HepG2 (cell line): ENCODE measurements around the gene ZNF22. TPM values are rescaled to one million over a fixed set of nuclear protein-coding genes. Genes with fewer than 3 reads are reported as not detected.

Experiments used
- AGO2 ChIP-seq: fragments of 200-400 bp; formaldehyde crosslinking; optimal IDR thresholded peaks from 2 replicates; pipeline ENCODE3; 2017; ENCODE audit warnings: mild to moderate bottlenecking, low read depth, low read length, moderate library complexity
- CREM ChIP-seq, 2 experiments: sonication (generic) in 1 of 2; formaldehyde crosslinking in 1 of 2; IDR thresholded peaks; 2 replicates each; pipeline versions ENCODE4 v1.4.0 to v1.6.1; 2016 to 2020; ENCODE audit warnings: antibody characterized with exemption in 1 of 2, mild to moderate bottlenecking in 1 of 2, missing genetic modification reagents in 1 of 2
- HNRNPL ChIP-seq: fragments of 200-400 bp; formaldehyde crosslinking; IDR thresholded peaks from 2 replicates; pipeline ENCODE4 v1.6.1; 2017; ENCODE audit warnings: mild to moderate bottlenecking, low read depth, low read length
- MEF2D ChIP-seq: sonication (generic); formaldehyde crosslinking; IDR thresholded peaks from 2 replicates; pipeline ENCODE4 v1.5.1; 2020; ENCODE audit warnings: mild to moderate bottlenecking, missing genetic modification reagents
- MTA1 ChIP-seq: sonication (generic); formaldehyde crosslinking; IDR thresholded peaks from 2 replicates; pipeline ENCODE4 v1.4.0; 2020; ENCODE audit warnings: missing genetic modification reagents, mild to moderate bottlenecking, borderline replicate concordance
- NAIF1 ChIP-seq: sonication (generic); formaldehyde crosslinking; IDR thresholded peaks from 2 replicates; pipeline ENCODE4 v1.5.0; 2020; ENCODE audit warnings: mild to moderate bottlenecking, missing genetic modification reagents, borderline replicate concordance
- RXRB ChIP-seq: IDR thresholded peaks from 2 replicates; pipeline ENCODE4 v1.6.1; 2016; ENCODE audit warnings: borderline replicate concordance, missing genetic modification reagents, missing compliant biosample characterization
- SIX1 ChIP-seq: sonication (generic); formaldehyde crosslinking; IDR thresholded peaks from 2 replicates; pipeline ENCODE4 v1.4.0; 2020; ENCODE audit warnings: missing genetic modification reagents, borderline replicate concordance
- SP5 ChIP-seq: IDR thresholded peaks from 2 replicates; pipeline ENCODE4 v1.6.1; 2016; ENCODE audit warnings: low read depth, borderline replicate concordance
- SRF ChIP-seq: IDR thresholded peaks from 2 replicates; pipeline ENCODE4 v1.6.1; 2011; ENCODE audit warnings: mild to moderate bottlenecking, low read depth, low read length, moderate library complexity
- TERF1 ChIP-seq: sonication (generic); formaldehyde crosslinking; IDR thresholded peaks from 2 replicates; pipeline ENCODE4 v1.8.0; 2022; ENCODE audit warnings: mild to moderate bottlenecking, missing genetic modification reagents, moderate library complexity
- ZBTB34 ChIP-seq: sonication (generic); formaldehyde crosslinking; IDR thresholded peaks from 2 replicates; pipeline ENCODE4 v1.8.0; 2022; ENCODE audit warnings: mild to moderate bottlenecking, missing genetic modification reagents
- ZNF30 ChIP-seq: sonication (generic); formaldehyde crosslinking; IDR thresholded peaks from 2 replicates; pipeline ENCODE4 v1.5.0; 2020; ENCODE audit warnings: mild to moderate bottlenecking, missing genetic modification reagents
- ZNF318 ChIP-seq: sonication (generic); formaldehyde crosslinking; IDR thresholded peaks from 2 replicates; pipeline ENCODE4 v1.4.0; 2020; ENCODE audit warnings: mild to moderate bottlenecking, missing genetic modification reagents
- ZNF547 ChIP-seq: sonication (generic); formaldehyde crosslinking; IDR thresholded peaks from 2 replicates; pipeline ENCODE4 v1.5.1; 2020; ENCODE audit warnings: mild to moderate bottlenecking, missing genetic modification reagents
- ZNF563 ChIP-seq: sonication (generic); formaldehyde crosslinking; IDR thresholded peaks from 2 replicates; pipeline ENCODE4 v1.8.0; 2022; ENCODE audit warnings: mild to moderate bottlenecking, moderate library complexity, missing genetic modification reagents
- ZNF672 ChIP-seq: sonication (generic); formaldehyde crosslinking; IDR thresholded peaks from 2 replicates; pipeline ENCODE4 v1.8.1; 2022; ENCODE audit warnings: missing genetic modification reagents
- ZNF746 ChIP-seq: sonication (generic); formaldehyde crosslinking; IDR thresholded peaks from 2 replicates; pipeline ENCODE4 v1.8.0; 2022; ENCODE audit warnings: mild to moderate bottlenecking, missing genetic modification reagents
- polyA plus RNA-seq, 8 experiments: library from polyadenylated mRNA; depleted of rRNA in 3 of 8; stranded (reverse) in 7 of 8; unstranded in 1 of 8; fragments of >200 nt; fragmentation: Illumina TruSeq in 4 of 8; extraction: Trizol in 4 of 8; gene quantifications; 2 replicates each; pipeline versions ENCODE4 v1.2.1 to v1.2.3, GENCODE V29; 2011 to 2016; ENCODE audit warnings: low read depth in 4 of 8, missing spikeins in 1 of 8, mixed read lengths in 1 of 8; ENCODE audit not compliant: insufficient read depth in 1 of 8
- total RNA-seq, 5 experiments: library from RNA; depleted of rRNA; stranded (reverse); fragments of >200 nt; fragmentation: Illumina TruSeq; extraction: Trizol; gene quantifications; 2 replicates each; pipeline ENCODE4 v1.2.3, GENCODE V29; 2016; ENCODE audit warnings: low read depth in 1 of 5

ZNF22 gene
- total and polyA plus RNA-seq, 2 of the 13 experiments (the other 11 are each of a cell fraction or from before 2014, with no cell fraction given), result 0.40 to 1.3 TPM

GRCh38 chr10:44974628-44975430, 25.9 kb upstream of the ZNF22 start (continued):
- TF ChIP-seq ZNF318 (CRISPR knock-in tag), result no peak
- TF ChIP-seq SRF, result no peak
- peak; percentile 36; the same call in 1 of the 2 replicates for TF ChIP-seq MTA1 (CRISPR knock-in tag)
- TF ChIP-seq NAIF1 (CRISPR knock-in tag), result no peak
- 0 out of 2 replicates have a peak, but pooled peaks have one; percentile 24 for TF ChIP-seq SP5 (CRISPR knock-in tag)
- no peak; the same call in 1 of the 2 replicates for TF ChIP-seq ZNF563 (CRISPR knock-in tag)
- TF ChIP-seq ZNF30 (CRISPR knock-in tag), result no peak
- TF ChIP-seq RXRB (CRISPR knock-in tag), result peak; percentile 43; the same call in 1 of the 2 replicates
- TF ChIP-seq AGO2, result peak; percentile 99
- no peak for TF ChIP-seq ZNF672 (CRISPR knock-in tag)
- no peak for TF ChIP-seq CREM (IDR thresholded peaks at IDR 0.05)
- no peak for TF ChIP-seq CREM (CRISPR knock-in tag; IDR thresholded peaks at IDR 0.05)
- no peak for TF ChIP-seq ZNF547 (CRISPR knock-in tag)
- TF ChIP-seq MEF2D (CRISPR knock-in tag), result no peak
- TF ChIP-seq TERF1, result no peak
- TF ChIP-seq ZNF746 (CRISPR knock-in tag), result no peak
- TF ChIP-seq SIX1 (CRISPR knock-in tag), result no peak
- TF ChIP-seq HNRNPL, result 0 out of 2 replicates have a peak, but pooled peaks have one; percentile 10
- TF ChIP-seq ZBTB34 (CRISPR knock-in tag), result no peak
